ENCODE data around the gene SRC. TPM values are rescaled to one million over a fixed set of nuclear protein-coding genes. Genes with fewer than 3 reads are reported as not detected.

Gene SRC
- total RNA-seq, 4 donors from 2014 or later = 27.5 to 52.2 (median 42.3) TPM

- intact Hi-C loops (cut with DNase I) = no loop called here
- Histone ChIP-seq H3K4me1 (peaks cover 11 to 69% (median 52%) of the 10 kb centered on the region in 4 donors), H3K4me3 (no peak overlapping the region), H3K9me3 (no peaks in the 10 kb centered on the region), H3K27ac (replicated peaks in 1 of 4) (no peak overlapping the region), H3K36me3 (peaks cover 0 to 5% (median 2%) of the 10 kb centered on the region in 4 donors), H3K27me3 (no peaks in the 10 kb centered on the region)
- no peak for TF ChIP-seq POLR2A (IDR thresholded peaks at IDR 0.05; ENCODE audit: low read depth)
- TF ChIP-seq CTCF (IDR thresholded peaks at IDR 0.05) = no peak
- no peak for TF ChIP-seq EP300 (IDR thresholded peaks at IDR 0.05)
- no peak for TF ChIP-seq POLR2AphosphoS5 (IDR thresholded peaks at IDR 0.05)
- no peak for DNase-seq (ENCODE audit: extremely low spot score)
- WGBS = 91% methylated on average over 6 of the region's 6 CpGs
Observed at GRCh38 chr20:37360391-37361115, 14.6 kb downstream of the SRC start.

- 83% methylated on average over 1 of the region's 8 CpGs for WGBS
- Histone ChIP-seq H3K4me1 (peaks cover 11 to 61% (median 45%) of the 10 kb centered on the region in 4 donors), H3K27ac (replicated peaks in 1 of 4) (no peak overlapping the region), H3K4me3 (no peak overlapping the region), H3K36me3 (peaks cover 0 to 12% (median 10%) of the 10 kb centered on the region in 4 donors), H3K27me3 (no peaks in the 10 kb centered on the region), H3K9me3 (no peaks in the 10 kb centered on the region)
- intact Hi-C loops (cut with DNase I) = no loop called here
- no peak for DNase-seq (ENCODE audit: extremely low spot score)
- TF ChIP-seq POLR2AphosphoS5 (IDR thresholded peaks at IDR 0.05) (no peak), CTCF (IDR thresholded peaks at IDR 0.05) (no peak), POLR2A (IDR thresholded peaks at IDR 0.05; ENCODE audit: low read depth) (no peak), EP300 (IDR thresholded peaks at IDR 0.05) (no peak)
Observed at GRCh38 chr20:37361336-37361735, 15.4 kb downstream of the SRC start.

- DNase-seq (ENCODE audit: extremely low spot score) = no peak
- TF ChIP-seq POLR2A (IDR thresholded peaks at IDR 0.05; ENCODE audit: low read depth) = no peak
- no peak for TF ChIP-seq EP300 (IDR thresholded peaks at IDR 0.05)
- TF ChIP-seq POLR2AphosphoS5 (IDR thresholded peaks at IDR 0.05) = no peak
- no peak for TF ChIP-seq CTCF (IDR thresholded peaks at IDR 0.05)
- intact Hi-C loops (cut with DNase I) = no loop called here
- H3K36me3 ChIP-seq = peaks cover 0 to 20% (median 13%) of the 10 kb centered on the region in 4 donors
- WGBS = 89% methylated on average over 8 of the region's 10 CpGs
- H3K4me3 ChIP-seq = no peak overlapping the region
- H3K4me1 ChIP-seq = peaks cover 3 to 51% (median 36%) of the 10 kb centered on the region in 4 donors
- H3K27ac ChIP-seq (replicated peaks in 1 of 4) = no peak overlapping the region
- H3K27me3 ChIP-seq = no peaks in the 10 kb centered on the region
- no peaks in the 10 kb centered on the region for H3K9me3 ChIP-seq
Observed at GRCh38 chr20:37362231-37362792, 16.4 kb downstream of the SRC start.

- H3K4me3 ChIP-seq = no peak overlapping the region
- H3K36me3 ChIP-seq = peaks cover 0 to 25% (median 13%) of the 10 kb centered on the region in 4 donors
- no peaks in the 10 kb centered on the region for H3K9me3 ChIP-seq
- no peak overlapping the region for H3K27ac ChIP-seq (replicated peaks in 1 of 4)
- DNase-seq (ENCODE audit: extremely low spot score) = no peak
- 97% methylated on average over 7 of the region's 9 CpGs for whole genome bisulfite sequencing
- H3K27me3 ChIP-seq = no peaks in the 10 kb centered on the region
- TF ChIP-seq EP300 (IDR thresholded peaks at IDR 0.05) = no peak
- no peak for TF ChIP-seq POLR2AphosphoS5 (IDR thresholded peaks at IDR 0.05)
- TF ChIP-seq POLR2A (IDR thresholded peaks at IDR 0.05; ENCODE audit: low read depth) = no peak
- no peak for TF ChIP-seq CTCF (IDR thresholded peaks at IDR 0.05)
- peaks cover 2 to 46% (median 31%) of the 10 kb centered on the region in 4 donors for H3K4me1 ChIP-seq
- intact Hi-C loops (cut with DNase I) = no loop called here
Observed at GRCh38 chr20:37362821-37363220, 16.9 kb downstream of the SRC start.

Data from esophagus muscularis mucosa (tissue), 4 donors.